ENCODE results near the gene TMEM107. TPM values are rescaled to one million over a fixed set of nuclear protein-coding genes. Genes with fewer than 3 reads are reported as not detected.

The TMEM107 gene
- total RNA-seq, 1 experiment from 2014 or later: 13.5 TPM

GRCh38 chr17:8164815-8165131, 11.4 kb downstream of the TMEM107 start:
- no peaks in the 10 kb centered on the region for H3K27me3 Mint-ChIP-seq (ENCODE audit: unreplicated experiment)
- no peak overlapping the region for H3K27ac Mint-ChIP-seq (ENCODE audit: unreplicated experiment)
- H3K4me1 Mint-ChIP-seq (ENCODE audit: low read depth, unreplicated experiment): no peaks in the 10 kb centered on the region
- peaks cover 31% of the 10 kb centered on the region for H3K36me3 Mint-ChIP-seq (ENCODE audit: insufficient read depth, unreplicated experiment)
- DNase-seq: no peak
- no peak for TF ChIP-seq CTCF (IDR thresholded peaks at IDR 0.05; ENCODE audit: unreplicated experiment)
- intact Hi-C loops (cut with micrococcal nuclease; ENCODE audit: unreplicated experiment): no loop called here
- H3K4me3 Mint-ChIP-seq (ENCODE audit: low read depth, unreplicated experiment): no peak overlapping the region
- no peaks in the 10 kb centered on the region for H3K9me3 Mint-ChIP-seq (ENCODE audit: low read depth, unreplicated experiment)
- CTCF ChIA-PET: interaction anchor here (0.7 kb wide), 1 partner anchor 43 kb away, joined by 3 read pairs; no protein-coding TSS in a partner anchor
- BruUV-seq (replicated peaks): no TSS peak

- CTCF ChIA-PET: interaction anchor here (0.7 kb wide), 1 partner anchor 42 kb away, joined by 3 read pairs; no protein-coding TSS in a partner anchor
- no peak for TF ChIP-seq CTCF (IDR thresholded peaks at IDR 0.05; ENCODE audit: unreplicated experiment)
- peaks cover 31% of the 10 kb centered on the region for H3K36me3 Mint-ChIP-seq (ENCODE audit: insufficient read depth, unreplicated experiment)
- intact Hi-C loops (cut with micrococcal nuclease; ENCODE audit: unreplicated experiment): no loop called here
- H3K4me3 Mint-ChIP-seq (ENCODE audit: low read depth, unreplicated experiment): peak overlapping the region; percentile 76
- BruUV-seq (replicated peaks): no TSS peak
- no peaks in the 10 kb centered on the region for H3K27me3 Mint-ChIP-seq (ENCODE audit: unreplicated experiment)
- H3K27ac Mint-ChIP-seq (ENCODE audit: unreplicated experiment): no peak overlapping the region
- DNase-seq: no peak
- no peaks in the 10 kb centered on the region for H3K9me3 Mint-ChIP-seq (ENCODE audit: low read depth, unreplicated experiment)
- no peaks in the 10 kb centered on the region for H3K4me1 Mint-ChIP-seq (ENCODE audit: low read depth, unreplicated experiment)
Observed at GRCh38 chr17:8163978-8164814, 12.0 kb downstream of the TMEM107 start.

GRCh38 chr17:8162997-8163977, 12.9 kb downstream of the TMEM107 start:
- intact Hi-C loops (cut with micrococcal nuclease; ENCODE audit: unreplicated experiment): no loop called here

More at GRCh38 chr17:8162997-8163977, 12.9 kb downstream of the TMEM107 start:
- no peak for TF ChIP-seq CTCF (IDR thresholded peaks at IDR 0.05; ENCODE audit: unreplicated experiment)
- no TSS peak for BruUV-seq (replicated peaks)
- H3K27ac Mint-ChIP-seq (ENCODE audit: unreplicated experiment): no peak overlapping the region
- H3K4me3 Mint-ChIP-seq (ENCODE audit: low read depth, unreplicated experiment): peak overlapping the region; percentile 76
- H3K27me3 Mint-ChIP-seq (ENCODE audit: unreplicated experiment): no peaks in the 10 kb centered on the region
- DNase-seq: no peak
- CTCF ChIA-PET: no interaction called here
- no peaks in the 10 kb centered on the region for H3K4me1 Mint-ChIP-seq (ENCODE audit: low read depth, unreplicated experiment)
- H3K36me3 Mint-ChIP-seq (ENCODE audit: insufficient read depth, unreplicated experiment): peaks cover 37% of the 10 kb centered on the region
- H3K9me3 Mint-ChIP-seq (ENCODE audit: low read depth, unreplicated experiment): no peaks in the 10 kb centered on the region

Measured in Calu3 (cell line).